ENCODE measurements around the gene MMRN2. TPM values are rescaled to one million over a fixed set of nuclear protein-coding genes. Genes with fewer than 3 reads are reported as not detected.
"Not testable (repeated sequence)": the region's sequence is repeated elsewhere in the genome, so short reads cannot be mapped to it uniquely, and the experiment has no call there.

Gene MMRN2
- total RNA-seq, 2 experiments from 2014 or later = not detected

GRCh38 chr10:86992929-86993328, 35.5 kb upstream of the MMRN2 start:
- CTCF ChIA-PET (ENCODE audit: unreplicated experiment) = no interaction called here
- no peak overlapping the region for H3K4me2 ChIP-seq (ENCODE audit: low read length)
- no peaks in the 10 kb centered on the region for H3K9me3 ChIP-seq (ENCODE audit: low read length)
- no peaks in the 10 kb centered on the region for H3K36me3 ChIP-seq (ENCODE audit: insufficient read depth, low read length)
- BruUV-seq (replicated peaks) = no TSS peak
- no peak overlapping the region for H2AFZ ChIP-seq (ENCODE audit: low read length)
- intact Hi-C loops (cut with micrococcal nuclease; ENCODE audit: unreplicated experiment) = no loop called here
- no peak overlapping the region for H3K4me3 ChIP-seq (ENCODE audit: low read depth, low read length, poor library complexity, severe bottlenecking)
- POLR2A ChIA-PET = no interaction called here
- no peaks in the 10 kb centered on the region for H3K9me2 ChIP-seq (ENCODE audit: insufficient read depth, low read length)
- H3K27ac ChIP-seq (ENCODE audit: low read depth, low read length, poor library complexity, severe bottlenecking) = no peak overlapping the region
- no peaks in the 10 kb centered on the region for H4K20me1 ChIP-seq (ENCODE audit: insufficient read depth, low read length)
- H3K4me1 ChIP-seq (ENCODE audit: insufficient read depth, low read length, poor library complexity, severe bottlenecking) = no peaks in the 10 kb centered on the region
- no peak for DNase-seq (ENCODE audit: low spot score)
- H3K79me2 ChIP-seq (ENCODE audit: insufficient read depth, low read depth, low read length) = no peaks in the 10 kb centered on the region
- no peak for TF ChIP-seq CTCF (conservative IDR thresholded peaks at IDR 0.05; ENCODE audit: low read length)
- no peak for TF ChIP-seq EZH2phosphoT487 (IDR thresholded peaks at IDR 0.05; ENCODE audit: borderline replicate concordance, low read depth, low read length)

GRCh38 chr10:86992456-86992855, 35.0 kb upstream of the MMRN2 start:
- Histone ChIP-seq H3K4me2 (ENCODE audit: low read length) (no peak overlapping the region), H4K20me1 (ENCODE audit: insufficient read depth, low read length) (no peaks in the 10 kb centered on the region), H3K4me1 (ENCODE audit: insufficient read depth, low read length, poor library complexity, severe bottlenecking) (no peaks in the 10 kb centered on the region), H3K79me2 (ENCODE audit: insufficient read depth, low read depth, low read length) (no peaks in the 10 kb centered on the region), H3K9me3 (ENCODE audit: low read length) (no peaks in the 10 kb centered on the region), H3K36me3 (ENCODE audit: insufficient read depth, low read length) (no peaks in the 10 kb centered on the region), H3K9me2 (ENCODE audit: insufficient read depth, low read length) (no peaks in the 10 kb centered on the region), H3K4me3 (ENCODE audit: low read depth, low read length, poor library complexity, severe bottlenecking) (no peak overlapping the region), H3K27ac (ENCODE audit: low read depth, low read length, poor library complexity, severe bottlenecking) (no peak overlapping the region), H2AFZ (ENCODE audit: low read length) (no peak overlapping the region)
- no peak for DNase-seq (ENCODE audit: low spot score)
- ChIA-PET POLR2A (no interaction called here), CTCF (ENCODE audit: unreplicated experiment) (no interaction called here)
- intact Hi-C loops (cut with micrococcal nuclease; ENCODE audit: unreplicated experiment) = no loop called here
- no TSS peak for BruUV-seq (replicated peaks)
- TF ChIP-seq CTCF (conservative IDR thresholded peaks at IDR 0.05; ENCODE audit: low read length) (no peak), EZH2phosphoT487 (IDR thresholded peaks at IDR 0.05; ENCODE audit: borderline replicate concordance, low read depth, low read length) (no peak)

GRCh38 chr10:86991362-86991761, 33.9 kb upstream of the MMRN2 start:
- H3K9me2 ChIP-seq (ENCODE audit: insufficient read depth, low read length); POLR2A ChIA-PET; H2AFZ ChIP-seq (ENCODE audit: low read length); H3K4me1 ChIP-seq (ENCODE audit: insufficient read depth, low read length, poor library complexity, severe bottlenecking); intact Hi-C loops (cut with micrococcal nuclease; ENCODE audit: unreplicated experiment); H3K4me2 ChIP-seq (ENCODE audit: low read length); H3K9me3 ChIP-seq (ENCODE audit: low read length); CTCF ChIA-PET (ENCODE audit: unreplicated experiment); H3K79me2 ChIP-seq (ENCODE audit: insufficient read depth, low read depth, low read length); H3K36me3 ChIP-seq (ENCODE audit: insufficient read depth, low read length); BruUV-seq (replicated peaks); H3K4me3 ChIP-seq (ENCODE audit: low read depth, low read length, poor library complexity, severe bottlenecking); H4K20me1 ChIP-seq (ENCODE audit: insufficient read depth, low read length); H3K27ac ChIP-seq (ENCODE audit: low read depth, low read length, poor library complexity, severe bottlenecking); DNase-seq (ENCODE audit: low spot score): not testable (repeated sequence)

All from OCI-LY7 (cell line).